GM19372 (cell line): ENCODE measurements around the gene MCTP1.

Source experiments
- ATAC-seq: cut with Tn5 transposase; IDR thresholded peaks from one replicate; pipeline ENCODE4 v1.9.1; 2021; ENCODE audit warnings: mild to moderate bottlenecking, low read depth, moderate library complexity; ENCODE audit not compliant: unreplicated experiment

MCTP1 gene

GRCh38 chr5:94901191-94901979, 383.5 kb downstream of the MCTP1 start:
- peak; percentile 72 for ATAC-seq

DNA sequence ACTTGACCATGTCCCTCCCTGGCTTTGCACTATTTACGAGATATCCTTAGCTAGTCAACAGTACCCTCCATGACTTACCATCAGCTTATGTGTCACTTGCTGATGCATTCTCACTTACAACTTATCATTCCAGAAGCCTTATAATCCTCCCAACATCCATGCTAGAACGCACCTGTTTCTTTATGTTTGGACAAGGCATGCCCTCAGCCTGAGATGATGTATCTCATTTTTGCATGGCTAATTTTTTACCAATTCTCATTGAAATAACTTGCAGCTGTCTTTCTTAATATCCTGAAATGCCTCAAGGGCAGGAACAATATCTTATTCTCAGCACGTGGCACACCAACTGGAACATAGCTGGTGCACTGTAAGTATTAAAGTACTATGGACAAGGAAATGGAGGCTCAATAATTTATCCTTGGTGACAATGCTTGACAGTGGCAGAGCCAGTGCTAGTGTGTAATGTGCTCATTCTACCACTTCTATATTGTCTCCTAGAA, 384.8 kb downstream of the MCTP1 start:
- no peak for ATAC-seq

- ATAC-seq: no peak
Observed at GRCh38 chr5:94893412-94894135, 391.3 kb downstream of the MCTP1 start.

DNA sequence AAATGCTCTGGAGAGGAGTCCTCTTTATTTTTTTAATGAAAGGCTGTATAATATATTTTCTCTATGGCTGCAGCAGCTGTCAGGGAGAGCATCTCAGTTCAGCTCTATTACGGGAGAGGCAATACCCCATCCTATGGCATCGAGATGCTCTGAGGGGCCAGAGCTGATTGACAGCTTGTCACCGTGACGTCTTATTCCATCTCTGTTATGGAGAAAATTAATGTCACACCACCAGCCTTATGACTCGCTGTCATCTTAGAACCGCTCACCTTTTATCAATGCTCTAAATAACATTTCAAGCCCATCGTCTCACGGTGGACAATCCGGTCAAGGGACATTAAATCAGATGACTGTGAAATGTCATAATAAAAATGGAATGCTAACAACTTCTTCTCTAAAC, 392.9 kb downstream of the MCTP1 start:
- ATAC-seq: no peak

GRCh38 chr5:94891565-94891964, 393.3 kb downstream of the MCTP1 start:
- ATAC-seq: no peak

DNA sequence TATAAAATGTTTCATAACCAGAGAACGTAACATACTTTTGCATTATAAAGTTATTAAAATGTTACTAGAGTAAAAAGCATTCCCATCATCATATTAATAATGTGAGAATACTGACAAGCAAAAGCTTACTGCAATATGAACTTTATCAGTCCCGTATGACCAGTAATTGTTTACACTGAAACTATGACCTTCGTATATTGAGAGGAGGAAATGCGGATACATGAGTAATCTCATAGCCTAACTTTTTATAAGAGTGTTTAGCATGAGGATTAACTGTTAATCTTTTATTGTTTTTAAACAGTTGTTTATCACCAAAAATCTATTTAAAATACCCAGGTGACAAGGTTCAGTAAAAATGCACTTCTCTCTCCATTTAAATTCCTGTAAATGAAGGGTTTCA, 394.0 kb downstream of the MCTP1 start:
- no peak for ATAC-seq

GRCh38 chr5:94888674-94889073, 396.2 kb downstream of the MCTP1 start:
- no peak for ATAC-seq

DNA sequence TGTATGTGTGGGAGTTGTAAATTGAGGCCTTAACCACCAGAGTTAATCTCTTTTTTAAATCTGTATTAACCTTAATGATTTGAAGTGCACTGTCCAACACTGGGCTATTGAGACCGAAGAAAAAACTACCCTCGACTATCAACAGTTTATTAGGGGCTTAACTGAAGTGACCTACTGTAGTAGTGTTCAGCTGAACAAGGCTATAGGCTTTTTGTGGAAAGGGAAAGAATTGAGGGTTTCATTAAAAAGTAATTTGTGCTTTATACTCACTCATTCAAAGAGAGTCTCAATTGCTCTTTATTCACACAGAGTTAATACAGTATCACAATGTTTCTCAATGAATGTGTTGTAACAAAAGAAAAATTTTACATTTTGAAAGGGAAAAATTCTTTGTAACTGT, 399.0 kb downstream of the MCTP1 start:
- no peak for ATAC-seq

- ATAC-seq: no peak
Observed at GRCh38 chr5:94884311-94884710, 400.6 kb downstream of the MCTP1 start.

GRCh38 chr5:94872526-94872925, 412.4 kb downstream of the MCTP1 start:
- no peak for ATAC-seq

- no peak for ATAC-seq
Observed at GRCh38 chr5:94870511-94871183, 414.2 kb downstream of the MCTP1 start.

DNA sequence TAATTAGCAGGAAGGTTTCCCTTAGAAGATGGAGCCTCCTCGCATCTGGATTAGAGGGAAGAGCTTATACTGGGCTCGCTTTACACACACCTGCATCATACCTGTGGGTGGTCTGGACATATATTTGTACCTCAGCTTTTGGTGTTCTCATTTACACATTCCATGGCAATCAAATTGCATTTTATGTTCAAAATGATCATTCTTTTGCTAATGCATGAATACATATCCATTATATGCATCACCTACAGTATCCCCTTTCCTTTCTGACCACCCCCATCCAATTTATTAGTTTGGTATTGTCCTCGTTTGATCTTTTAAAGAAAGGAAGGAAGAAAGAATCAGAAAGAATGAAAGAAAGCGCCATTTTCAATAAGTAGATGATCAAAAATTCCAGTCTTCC, 415.0 kb downstream of the MCTP1 start:
- no peak for ATAC-seq

- no peak for ATAC-seq
Observed at GRCh38 chr5:94863951-94864350, 420.9 kb downstream of the MCTP1 start.

DNA sequence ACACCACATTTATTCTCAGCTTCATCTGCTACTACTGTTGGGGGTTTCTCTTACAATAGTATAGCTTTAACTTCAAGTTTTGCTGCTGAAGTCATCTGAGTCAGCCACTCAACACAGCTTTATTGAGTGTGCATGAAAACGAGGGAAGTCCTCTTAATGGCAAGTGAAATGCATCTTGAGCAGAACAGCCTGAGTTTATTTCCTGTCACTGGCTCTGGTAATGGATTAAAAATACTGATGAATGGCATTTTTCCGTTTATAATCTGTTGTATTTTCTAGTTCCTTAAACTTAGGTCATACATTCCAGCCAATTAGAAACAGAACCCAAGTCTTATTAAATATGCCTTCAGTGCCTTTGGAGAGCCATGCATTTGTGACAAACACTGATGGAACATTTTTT, 427.8 kb downstream of the MCTP1 start:
- ATAC-seq: no peak

- no peak for ATAC-seq
Observed at GRCh38 chr5:94856257-94856800, 428.6 kb downstream of the MCTP1 start.

DNA sequence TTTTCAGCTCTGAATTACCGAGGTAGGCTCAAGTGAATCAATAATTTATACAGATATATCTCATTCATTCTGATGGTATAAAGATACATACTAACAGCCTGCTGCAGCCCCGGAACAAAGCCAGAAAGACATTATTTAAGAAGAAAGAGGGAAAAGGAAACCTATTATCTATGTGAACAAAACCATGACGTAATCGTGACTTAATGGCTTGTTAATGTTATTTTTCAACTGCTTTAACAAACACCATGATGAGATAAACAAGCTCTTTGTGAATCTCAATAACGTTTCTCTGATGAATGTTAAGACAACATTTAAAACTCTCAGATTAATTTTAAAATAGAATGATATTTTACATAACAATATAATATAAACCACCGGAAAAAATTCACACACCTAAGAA, 429.4 kb downstream of the MCTP1 start:
- no peak for ATAC-seq

- no peak for ATAC-seq
Observed at GRCh38 chr5:94853120-94853519, 431.8 kb downstream of the MCTP1 start.

- ATAC-seq: no peak
Observed at GRCh38 chr5:94850960-94851359, 433.9 kb downstream of the MCTP1 start.

GRCh38 chr5:94849821-94850736, 434.8 kb downstream of the MCTP1 start:
- ATAC-seq: peak; percentile 95

DNA sequence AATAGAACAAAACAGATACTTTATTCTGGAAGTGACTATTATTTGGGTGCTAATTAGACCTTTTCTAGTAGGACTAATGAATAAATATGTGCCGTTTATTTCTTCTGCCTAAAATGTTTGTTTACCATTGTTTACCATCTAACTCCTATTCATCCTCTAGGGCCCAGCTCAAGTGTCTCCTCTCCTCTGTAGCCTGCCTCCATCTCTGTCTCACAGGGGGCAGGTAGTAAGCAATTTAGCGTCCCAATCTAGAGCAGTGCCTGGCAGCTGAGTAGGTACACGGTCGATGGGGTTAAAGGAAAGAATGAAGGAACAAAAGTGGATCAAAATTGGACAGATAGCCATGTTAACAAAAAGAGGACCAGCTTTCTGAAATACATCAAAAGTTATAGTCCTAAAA, 435.6 kb downstream of the MCTP1 start:
- no peak for ATAC-seq
